Choroid plexus epithelial cell (primary cell): ENCODE data around the gene LYZL6.
A peak's percentile ranks its signal among the peaks of the same experiment; 100 is the strongest.
"Not testable (repeated sequence)": the region's sequence is repeated elsewhere in the genome, so short reads cannot be mapped to it uniquely, and the experiment has no call there.

Experiments used
- DNase-seq: peaks from one replicate; pipeline ENCODE4 v3.0.0-alpha.2; 2010; ENCODE audit warnings: low read depth
- H3K4me3 ChIP-seq: 2 replicates; pipeline ENCODE4 v1.5.1; 2011; ENCODE audit warnings: low read depth, mild to moderate bottlenecking, control low read depth, low read length, moderate library complexity
- TF ChIP-seq, protein P1 (sequence below): conservative IDR thresholded peaks from 2 replicates; pipeline ENCODE4 v1.5.1; 2011; ENCODE audit warnings: low read depth, mild to moderate bottlenecking, control low read depth, inconsistent platforms, low read length, moderate library complexity

The LYZL6 gene

DNA sequence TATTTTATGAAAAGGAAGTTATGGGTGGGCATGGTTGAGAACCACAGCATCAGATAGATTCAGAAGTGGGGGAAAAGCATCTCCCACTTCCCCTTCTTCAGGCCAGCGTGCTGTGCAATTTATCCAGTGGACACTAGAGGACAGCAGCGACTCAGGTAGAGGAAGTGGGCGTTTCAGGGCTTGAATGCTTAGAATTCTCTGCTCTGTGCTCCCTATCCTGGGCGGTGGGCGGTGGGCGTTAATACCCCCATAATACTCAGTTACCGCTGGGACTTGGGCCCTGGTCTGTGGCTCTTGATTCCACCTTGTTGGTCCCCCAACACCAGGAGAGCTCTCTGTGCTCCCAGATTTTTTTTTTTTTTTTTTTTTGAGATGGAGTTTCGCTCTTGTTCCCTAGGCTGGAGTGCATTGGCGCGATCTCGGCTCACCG lies 3.7 kb upstream of the LYZL6 start:
- peak; percentile 65 for DNase-seq
- TF ChIP-seq, protein P1, sequence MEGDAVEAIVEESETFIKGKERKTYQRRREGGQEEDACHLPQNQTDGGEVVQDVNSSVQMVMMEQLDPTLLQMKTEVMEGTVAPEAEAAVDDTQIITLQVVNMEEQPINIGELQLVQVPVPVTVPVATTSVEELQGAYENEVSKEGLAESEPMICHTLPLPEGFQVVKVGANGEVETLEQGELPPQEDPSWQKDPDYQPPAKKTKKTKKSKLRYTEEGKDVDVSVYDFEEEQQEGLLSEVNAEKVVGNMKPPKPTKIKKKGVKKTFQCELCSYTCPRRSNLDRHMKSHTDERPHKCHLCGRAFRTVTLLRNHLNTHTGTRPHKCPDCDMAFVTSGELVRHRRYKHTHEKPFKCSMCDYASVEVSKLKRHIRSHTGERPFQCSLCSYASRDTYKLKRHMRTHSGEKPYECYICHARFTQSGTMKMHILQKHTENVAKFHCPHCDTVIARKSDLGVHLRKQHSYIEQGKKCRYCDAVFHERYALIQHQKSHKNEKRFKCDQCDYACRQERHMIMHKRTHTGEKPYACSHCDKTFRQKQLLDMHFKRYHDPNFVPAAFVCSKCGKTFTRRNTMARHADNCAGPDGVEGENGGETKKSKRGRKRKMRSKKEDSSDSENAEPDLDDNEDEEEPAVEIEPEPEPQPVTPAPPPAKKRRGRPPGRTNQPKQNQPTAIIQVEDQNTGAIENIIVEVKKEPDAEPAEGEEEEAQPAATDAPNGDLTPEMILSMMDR: peak; percentile 87
- no peak overlapping the region for H3K4me3 ChIP-seq

DNA sequence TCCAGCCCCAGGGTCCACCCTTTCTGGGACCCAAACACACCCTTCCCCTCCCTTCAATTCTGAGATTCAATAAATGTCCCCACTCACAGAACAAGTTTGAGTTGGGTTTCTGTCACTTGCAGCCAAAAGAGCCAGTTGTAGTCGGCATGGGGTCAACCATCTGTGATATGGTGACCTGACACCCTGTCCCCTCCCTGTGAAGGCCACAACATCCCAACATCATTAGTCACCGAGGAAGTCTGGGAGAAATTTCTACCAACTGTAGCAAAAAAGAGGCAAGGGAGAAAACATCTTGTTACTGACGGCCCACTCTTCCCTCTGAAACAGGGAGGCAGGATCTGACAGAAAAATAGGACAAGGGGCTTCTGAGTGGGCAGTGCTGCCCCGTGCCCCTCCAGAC lies 638 bp upstream of the LYZL6 start:
- TF ChIP-seq, protein P1: no peak
- no peak for DNase-seq
- no peak overlapping the region for H3K4me3 ChIP-seq

DNA sequence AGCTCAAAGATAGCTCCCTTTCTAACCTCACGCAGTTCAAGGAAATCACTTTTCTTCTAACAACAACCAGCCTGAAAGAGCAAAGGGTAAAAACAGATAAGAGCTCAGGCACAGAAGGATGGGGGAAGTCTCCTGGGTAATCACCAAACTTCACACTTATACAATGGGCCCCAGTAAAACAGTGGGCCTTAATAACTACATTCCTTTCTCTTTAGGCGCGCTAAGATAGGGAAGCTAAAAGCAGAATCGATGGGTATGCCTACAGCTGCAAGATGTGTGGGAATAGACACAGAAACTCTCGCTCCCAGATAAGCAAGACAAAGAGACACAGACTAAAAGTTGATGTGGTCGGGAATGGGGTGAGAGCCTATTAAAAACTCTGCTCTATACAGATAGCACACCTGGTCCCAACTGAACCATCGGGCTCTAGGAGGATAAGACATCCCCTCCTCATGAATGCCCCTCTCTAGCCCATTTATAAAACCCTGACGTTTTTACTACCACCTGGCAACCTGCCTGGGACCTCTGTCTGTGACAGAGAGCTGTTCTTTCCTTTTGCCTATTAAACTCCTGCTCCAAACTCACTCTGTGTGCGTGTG lies 826 bp downstream of the LYZL6 start:
- TF ChIP-seq, protein P1: no peak
- no peak overlapping the region for H3K4me3 ChIP-seq
- DNase-seq: no peak

DNA sequence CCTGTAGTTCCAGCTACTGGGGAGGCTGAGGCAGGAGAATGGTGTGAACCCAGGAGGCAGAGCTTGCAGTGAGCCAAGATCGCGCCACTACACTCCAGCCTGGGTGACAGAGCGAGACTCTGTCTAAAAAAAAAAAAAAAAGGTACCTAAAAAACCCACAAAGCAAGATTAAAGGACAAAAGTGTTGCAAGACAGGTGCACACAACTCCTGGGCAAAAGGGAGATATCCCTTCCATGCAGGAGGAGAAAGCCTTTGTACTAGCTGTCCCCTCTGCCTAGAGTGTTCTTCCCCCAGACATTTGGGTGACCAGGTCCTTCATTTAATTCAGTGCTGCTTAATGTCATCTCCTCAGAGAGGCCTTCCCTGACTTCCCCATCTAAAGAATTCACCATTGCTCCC lies 5.0 kb downstream of the LYZL6 start:
- not testable (repeated sequence) for H3K4me3 ChIP-seq, DNase-seq

DNA sequence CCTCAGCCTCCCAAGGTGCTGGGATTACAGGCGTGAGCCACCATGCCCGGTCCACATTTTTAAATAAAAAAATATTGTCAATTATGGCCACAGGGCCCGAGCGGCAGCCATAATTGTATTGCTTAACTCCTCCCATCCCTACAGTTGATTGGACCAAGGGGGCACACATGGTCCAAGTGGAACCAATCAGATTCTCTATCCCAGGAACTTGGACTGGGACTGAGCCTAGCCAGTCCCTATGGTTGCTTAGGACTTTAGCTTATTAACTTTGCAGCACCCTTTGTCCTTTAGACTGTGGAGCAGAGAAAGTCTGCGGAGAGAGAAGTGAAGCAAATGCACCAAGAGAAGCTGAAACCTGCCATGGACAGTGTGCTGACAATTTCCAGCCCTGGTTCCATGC lies 7.5 kb downstream of the LYZL6 start:
- TF ChIP-seq, protein P1: no peak
- no peak for DNase-seq
- H3K4me3 ChIP-seq: no peak overlapping the region

DNA sequence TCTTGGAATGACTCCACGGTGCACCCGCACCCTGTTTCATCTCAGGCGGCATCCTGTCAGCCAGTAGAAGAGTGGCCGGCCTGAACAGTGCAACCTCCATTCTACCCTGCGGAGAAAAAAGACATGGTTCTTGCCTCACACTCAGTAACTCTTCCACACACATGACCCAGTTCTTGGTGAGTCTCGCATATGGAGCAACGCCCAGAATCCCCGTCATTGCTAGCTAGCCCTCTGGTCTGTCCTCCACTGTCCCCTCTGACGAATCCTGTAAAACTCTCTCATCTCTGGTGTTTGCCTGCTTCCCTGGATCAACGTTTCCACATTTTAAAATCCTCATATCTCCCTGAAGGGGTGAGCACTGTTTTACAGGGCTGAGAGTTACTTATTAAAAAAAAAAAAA lies 8.8 kb downstream of the LYZL6 start:
- H3K4me3 ChIP-seq: no peak overlapping the region
- DNase-seq: no peak
- TF ChIP-seq, protein P1: no peak

DNA sequence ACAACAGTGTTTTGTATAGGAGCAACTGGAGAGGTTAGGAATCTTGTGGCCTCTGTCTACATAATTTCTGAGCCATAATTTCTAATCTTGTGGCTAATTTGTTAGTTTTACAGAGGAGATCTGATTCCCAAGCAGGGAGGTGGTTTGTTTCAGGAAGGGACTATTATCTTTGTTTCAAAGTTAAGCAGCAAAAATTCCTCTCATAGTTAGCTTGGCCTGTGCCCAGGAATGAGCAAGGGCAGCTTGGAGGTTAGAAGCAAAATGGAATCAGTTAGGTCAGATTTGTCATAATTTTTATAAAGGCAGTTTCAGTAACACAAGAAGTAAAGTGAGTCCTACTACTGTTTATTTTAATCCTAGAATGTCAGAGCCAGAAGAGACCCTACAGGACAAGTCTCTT lies 10.9 kb downstream of the LYZL6 start:
- TF ChIP-seq, protein P1: no peak
- DNase-seq: peak; percentile 41
- no peak overlapping the region for H3K4me3 ChIP-seq
